Stimulated activated CD8-positive, alpha-beta memory T cell treated with anti-CD3 and anti-CD28 coated beads, Interleukin-4, amount 100 ng/mL, for 4 hours (primary cell): ENCODE results near the gene SNX19.

Experiments
- DNase-seq, 2 donors: peaks; one replicate each; pipeline ENCODE4 v3.0.0-alpha.2; 2020; ENCODE audit warnings: low read depth in 2 of 2, low spot score in 1 of 2

The SNX19 gene

DNA sequence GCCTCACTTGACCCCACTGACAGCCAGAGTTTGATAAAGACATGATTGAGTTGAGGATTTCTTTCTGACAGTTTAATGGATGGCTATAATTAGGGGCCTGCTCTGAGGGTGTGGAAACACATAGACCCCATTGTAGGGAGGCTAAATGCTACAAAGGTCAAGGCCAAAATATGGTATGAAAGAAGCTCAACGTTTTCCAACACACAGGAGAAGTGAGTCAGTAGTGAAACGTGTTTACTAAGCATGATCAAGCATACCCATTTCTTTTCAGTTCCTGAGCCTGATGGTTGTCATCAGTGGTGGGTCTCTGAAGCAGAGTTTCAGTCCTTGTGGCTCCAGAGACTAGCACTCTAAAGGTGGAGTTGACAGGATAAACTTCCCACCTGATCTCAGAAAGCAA, 69.7 kb downstream of the SNX19 start:
- DNase-seq: no peak

DNA sequence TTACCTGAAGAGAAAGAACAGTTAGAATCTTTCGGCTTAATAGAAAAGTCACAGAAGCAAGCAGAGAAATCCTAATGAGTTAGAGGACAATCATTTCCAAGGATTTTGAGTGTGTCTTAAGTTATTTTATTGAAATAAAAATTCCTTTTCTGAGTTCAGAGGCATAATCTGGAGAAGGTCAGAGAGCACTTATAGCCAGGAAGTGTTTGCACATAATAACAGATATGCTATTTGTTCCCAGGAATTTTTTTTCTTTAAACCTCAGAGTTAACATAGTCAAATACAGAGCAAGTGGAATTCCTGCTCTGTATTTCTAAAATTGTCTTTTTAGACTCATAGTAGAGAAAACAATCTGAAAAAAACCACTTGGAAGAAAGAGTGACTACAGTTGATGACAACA, 74.3 kb downstream of the SNX19 start:
- DNase-seq: no peak

DNA sequence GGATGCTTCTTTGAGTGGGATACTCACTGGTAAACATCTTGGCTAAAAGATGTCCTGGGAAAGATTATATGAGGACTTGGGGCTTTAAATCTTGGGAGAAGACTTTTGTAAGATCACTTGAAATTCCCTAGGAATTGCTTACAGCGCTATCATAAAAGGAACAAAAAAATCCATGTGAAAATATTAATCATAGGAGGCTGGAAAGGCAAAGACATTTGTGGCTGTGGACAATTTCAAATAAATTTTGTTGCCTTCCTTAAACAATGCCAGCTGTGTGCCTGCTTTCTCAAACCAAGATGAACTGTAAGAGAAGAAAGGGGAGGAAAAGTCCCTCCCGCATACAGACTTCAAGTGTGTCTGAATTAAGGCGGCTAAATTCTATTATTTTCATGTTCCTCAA, 75.6 kb downstream of the SNX19 start:
- no peak for DNase-seq

DNA sequence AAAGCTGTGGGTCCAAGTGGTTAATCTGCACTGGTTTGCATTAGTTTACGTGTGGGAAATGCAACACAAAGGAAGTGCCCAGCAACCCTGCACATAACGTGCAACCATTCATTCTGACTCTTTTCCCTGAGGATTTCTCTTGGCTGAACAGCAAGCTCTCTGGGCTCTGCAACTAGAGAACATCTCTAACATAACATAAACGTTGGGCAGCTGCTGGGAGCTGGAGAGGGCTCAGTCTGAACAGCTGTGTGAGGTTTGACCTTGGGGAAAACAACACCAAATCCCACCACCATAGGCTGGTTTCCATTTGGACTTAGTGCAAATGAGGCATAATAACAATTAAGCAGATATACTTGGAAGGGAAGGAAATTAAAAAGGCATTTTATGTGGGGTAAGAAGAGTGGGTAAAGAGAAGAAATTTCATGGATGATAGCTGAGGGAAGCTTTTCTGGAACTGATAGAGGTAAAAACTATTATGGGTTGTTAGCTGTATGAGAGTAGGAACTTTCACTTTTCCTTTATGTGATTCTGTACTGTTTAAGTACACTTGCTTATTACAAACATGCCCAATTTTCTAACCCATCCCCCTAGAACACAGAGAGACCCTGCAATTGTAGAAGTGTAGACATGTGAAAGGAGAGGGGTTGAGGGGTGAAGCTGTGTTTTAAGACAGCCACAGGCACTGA, 76.2 kb downstream of the SNX19 start:
- DNase-seq: no peak

DNA sequence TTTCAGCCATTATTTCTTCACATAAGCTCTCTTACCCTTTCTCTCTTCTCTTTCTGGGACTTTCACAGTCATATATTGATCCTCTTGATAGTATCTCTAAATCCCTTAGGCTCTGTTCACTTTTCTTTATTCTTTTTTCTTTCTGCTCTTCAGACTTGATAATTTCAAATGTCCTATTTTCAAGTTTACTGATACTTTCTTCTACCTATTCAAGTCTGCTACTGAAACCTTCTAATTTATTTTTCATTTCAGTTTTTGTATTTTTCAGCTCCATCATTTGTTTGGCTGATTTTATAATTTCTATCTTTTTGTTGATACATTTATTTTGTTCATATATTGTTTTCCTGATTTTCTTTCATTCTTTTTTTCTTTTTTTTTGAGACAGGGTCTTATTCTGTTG, 79.1 kb downstream of the SNX19 start:
- no peak for DNase-seq

DNA sequence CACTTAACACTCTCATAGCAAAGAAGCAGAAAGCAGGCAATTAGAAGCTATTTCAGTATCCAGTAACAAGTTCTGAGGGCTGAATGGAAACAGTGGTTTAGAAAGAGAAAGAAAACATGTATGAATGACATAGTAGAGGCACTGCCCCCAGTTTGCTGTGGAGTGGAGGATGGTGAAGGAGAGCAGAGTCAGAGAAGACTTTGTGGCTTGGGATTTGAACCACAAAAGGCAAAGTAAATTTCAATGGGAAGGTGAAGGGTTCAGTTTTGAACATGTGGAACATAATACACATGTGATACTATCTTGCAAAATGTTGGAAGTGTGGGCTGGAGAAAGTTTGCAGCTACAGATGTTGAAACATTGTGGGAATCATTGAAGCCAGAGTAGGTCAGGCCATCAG, 81.4 kb downstream of the SNX19 start:
- DNase-seq: no peak

DNA sequence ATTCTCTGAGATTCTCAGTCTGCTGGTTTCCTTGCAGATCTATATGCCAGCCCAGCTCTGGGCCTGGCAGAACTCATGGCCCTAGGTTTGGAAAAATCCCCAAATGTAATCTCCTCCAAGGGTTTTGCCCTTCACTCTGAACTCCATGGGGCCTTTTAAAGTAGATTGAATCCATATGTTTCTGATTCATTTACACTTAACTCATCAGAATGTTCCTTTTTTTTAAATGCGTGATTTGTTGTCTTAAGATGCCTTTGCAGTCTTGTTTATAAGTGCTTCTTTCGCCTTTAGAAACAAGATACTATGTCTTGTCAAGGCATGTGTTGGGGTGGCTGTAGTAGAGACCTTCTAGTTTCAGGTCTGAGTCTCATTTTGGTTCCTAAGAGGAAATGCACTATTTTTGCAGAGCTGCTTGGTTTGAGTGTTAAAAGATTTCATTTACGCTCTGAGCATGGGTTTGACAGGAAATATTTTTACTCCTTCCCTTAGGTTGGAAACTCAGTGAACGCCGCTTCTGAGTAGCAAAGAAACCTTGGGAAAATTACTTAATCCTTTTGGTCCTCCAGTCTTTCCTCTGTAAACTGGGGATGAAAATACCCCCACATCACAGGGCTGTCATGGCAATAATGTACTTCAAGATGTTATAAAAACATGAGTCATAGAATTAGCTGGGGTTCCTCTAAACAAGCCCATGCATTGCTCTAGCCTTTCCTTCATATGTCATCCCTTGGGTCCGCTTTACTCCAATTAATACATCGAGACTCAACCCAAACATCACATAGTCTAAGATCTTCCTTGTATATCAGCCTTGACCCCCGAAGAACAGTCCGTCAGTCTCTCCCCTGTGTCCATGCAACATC, 83.5 kb downstream of the SNX19 start:
- no peak for DNase-seq

DNA sequence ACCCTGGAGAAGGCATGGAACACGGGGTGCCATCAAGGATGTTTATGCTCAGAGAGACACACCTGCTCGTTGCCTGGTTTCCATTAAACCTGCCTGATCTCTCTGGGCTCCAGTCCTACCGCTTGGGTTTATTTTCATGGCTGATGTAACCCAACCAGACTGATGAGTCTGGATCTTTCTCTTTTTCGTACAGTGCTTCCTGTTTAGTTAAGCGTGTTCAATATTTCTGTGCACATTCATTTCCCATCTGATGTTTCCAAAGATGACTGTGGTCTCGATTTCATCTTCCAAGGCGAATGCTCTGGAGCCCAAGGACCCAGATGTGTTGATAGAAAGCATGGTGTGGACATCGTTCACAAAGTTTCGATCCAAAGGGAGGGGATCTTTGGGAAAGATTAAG, 84.3 kb downstream of the SNX19 start:
- no peak for DNase-seq

DNA sequence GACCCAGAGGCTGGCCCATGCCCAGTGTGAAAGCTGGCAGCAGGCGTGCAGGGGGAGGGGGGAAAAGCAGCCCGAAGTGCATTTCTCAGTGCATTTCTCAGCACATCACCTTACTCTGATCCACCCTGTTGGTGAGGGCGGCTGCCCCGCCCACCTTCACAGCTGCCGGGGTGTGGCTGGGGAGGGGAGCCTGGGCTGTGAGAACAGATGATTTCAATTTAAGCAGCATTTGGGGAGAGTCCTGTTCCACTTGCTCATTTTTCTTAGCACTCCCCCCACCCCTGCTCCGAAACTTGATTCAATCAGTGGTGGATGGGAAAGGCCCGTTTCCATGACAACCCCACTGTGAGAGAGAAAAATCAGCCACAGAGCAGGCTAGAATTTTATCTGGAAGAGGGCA, 84.8 kb downstream of the SNX19 start:
- DNase-seq: no peak

DNA sequence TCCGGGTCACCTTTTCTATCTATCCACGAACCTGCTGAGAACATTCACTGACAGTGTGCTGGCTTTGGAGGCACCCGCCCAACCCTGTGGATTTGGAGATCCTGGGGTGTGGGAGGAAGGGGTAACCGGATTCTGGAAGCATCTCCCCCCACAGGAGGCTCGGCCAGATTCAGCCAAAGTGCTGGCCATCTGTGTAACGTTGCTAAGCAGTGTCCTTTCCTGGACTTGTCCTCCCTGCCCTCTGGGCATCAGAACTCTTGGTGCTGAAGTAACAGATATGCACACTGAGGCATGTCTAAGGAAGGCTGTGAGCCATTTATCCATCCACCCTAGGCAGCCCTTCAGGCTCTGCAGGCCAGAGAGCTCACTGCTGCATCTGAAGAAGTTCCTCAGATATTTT, 85.7 kb downstream of the SNX19 start:
- no peak for DNase-seq

DNA sequence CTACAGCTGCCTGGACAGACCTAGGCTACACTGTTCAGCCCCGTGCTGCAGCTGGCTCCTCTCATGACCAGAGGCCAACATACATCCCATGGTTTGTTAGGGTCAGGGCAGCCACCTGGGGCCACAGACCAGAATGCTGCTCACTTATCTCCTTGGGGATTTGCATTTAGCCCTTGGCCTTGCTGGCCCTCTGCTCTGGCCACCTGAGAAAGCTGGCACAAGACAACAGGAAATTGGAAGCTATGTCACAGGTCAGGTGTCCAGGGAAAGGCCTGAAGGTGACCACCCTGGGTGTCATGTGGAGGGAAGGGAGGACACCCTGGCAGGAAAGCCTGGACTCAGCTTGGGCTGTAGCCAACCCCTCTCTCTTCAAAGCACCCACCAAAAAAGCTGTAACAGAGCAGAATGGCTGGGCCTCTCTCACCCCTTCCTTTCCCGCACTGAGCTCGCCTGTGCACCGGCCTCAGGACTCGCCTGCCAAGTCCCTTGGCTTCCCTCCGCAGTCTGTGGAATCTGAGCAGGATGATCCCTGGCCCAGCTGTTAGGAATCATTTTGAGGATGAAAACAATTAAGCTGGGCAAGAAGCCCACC, 86.3 kb downstream of the SNX19 start:
- DNase-seq: no peak

DNA sequence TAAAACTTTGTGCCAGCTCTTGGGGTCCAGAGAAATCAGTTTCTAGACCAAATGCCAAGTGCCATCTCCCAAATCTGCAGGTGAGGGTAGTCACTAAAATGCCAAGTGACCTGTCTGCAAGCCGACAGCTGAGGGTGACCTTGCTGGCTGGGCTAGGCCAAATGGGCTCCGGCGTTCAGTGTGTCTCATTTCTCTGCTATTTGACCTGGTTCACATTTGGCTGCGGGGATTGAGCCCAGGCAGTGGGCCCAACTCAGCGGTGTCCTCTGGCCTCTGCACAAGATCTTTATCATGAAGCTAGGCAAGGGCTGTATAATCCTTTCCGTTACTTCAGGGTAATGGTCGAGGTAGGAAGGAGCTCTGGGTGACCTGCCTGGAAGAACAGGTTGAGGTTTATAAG, 87.5 kb downstream of the SNX19 start:
- DNase-seq: no peak

DNA sequence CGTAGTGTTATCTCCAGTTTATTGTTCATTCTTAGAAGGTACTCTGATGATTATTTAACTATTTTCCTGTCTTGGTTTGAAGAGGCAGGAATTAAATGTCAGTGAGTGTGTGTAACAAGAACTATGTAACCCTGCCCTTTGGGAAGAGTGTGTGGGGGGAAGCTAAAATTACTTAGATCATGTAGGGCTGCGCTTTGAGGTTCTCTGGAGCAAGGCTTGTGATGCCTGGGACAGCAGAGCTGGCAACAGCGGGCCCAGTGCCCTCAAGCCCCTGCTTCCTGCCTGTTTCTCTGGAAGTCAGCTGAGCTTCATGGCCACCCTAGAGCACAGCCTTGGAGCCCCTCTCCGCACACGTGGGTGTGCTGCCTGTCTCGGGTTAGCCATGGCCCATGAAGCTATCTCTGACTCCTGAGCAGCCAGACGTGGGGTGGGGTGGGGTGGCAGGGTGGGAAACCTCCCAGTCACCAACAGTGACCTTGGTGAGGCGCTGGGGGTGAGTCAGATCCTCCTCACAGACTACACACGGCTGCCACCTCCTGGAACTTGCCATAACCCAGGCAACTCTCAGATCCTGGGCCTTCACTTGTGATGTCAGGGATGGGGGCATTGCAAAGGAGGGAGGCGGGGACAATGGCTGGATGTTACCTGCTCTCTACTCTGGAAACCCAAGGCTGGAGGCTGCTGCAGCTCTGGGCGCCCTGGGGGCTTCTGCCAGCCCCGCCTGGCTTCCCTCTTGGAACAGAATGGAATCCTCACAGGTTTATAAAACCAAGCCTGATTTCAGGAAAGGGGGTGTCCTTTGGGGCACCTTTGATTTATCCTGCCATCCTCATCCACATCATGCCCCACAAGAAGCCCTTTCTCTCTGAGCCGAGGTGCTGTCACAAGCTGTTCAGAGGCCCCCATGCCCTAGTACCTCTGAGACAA, 88.6 kb downstream of the SNX19 start:
- no peak for DNase-seq

DNA sequence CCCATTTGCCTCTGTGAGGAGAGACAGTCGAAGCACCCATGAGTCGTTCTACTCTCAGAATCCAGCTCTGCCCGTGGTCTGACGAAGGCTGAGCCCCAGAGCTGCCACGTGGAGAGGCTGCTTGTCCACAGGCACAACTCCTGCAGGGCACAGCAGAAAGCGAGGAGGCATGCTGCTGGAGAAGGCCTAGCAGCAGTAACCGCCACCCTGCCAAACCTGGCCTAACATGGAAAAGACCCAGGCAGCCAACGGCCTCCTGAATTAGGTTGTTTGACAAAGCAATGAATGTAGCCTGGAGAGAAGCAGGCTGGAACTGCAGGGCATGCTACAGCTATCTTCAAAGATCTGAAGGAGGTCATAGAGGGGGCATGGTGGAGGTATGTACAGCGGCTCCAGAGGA, 89.7 kb downstream of the SNX19 start:
- DNase-seq: no peak

DNA sequence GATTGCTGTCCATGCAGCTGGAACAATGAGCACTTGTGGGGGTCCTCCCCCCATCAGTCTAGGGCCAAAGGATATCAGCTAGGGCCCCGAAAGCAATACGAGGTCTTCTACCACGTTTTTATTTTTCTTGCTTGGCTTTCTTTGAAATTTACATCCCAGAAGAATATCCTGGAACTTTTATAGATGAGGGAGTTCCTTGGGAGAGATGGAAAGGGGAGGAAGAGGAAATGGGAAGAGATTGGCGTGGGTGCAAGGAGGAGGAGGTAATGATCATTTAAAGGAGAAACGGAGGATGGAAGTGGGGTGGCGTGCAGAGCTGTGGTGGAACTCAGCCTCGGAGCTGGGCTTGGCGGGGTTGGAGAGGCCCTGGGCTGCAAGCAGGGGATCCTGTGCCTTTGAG, 90.3 kb downstream of the SNX19 start:
- no peak for DNase-seq

DNA sequence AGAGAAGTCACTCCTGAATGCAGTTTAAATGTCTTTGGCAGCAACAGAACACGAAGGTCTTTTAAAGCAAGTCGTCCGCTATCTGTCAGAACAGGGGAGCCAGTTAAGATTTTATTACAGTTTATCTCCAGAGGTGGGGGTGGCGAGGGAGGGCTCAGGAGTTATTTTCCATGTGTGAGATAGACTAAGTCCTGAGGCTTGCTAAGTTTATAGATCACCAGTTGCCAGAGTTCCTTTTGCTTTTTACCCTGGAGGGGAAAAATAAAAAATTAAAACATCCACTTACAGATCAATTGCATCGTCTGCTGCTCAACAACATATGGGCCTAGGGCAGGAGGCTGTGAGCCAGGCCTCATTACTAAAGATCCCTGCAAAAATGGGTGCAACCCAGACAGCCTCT, 90.7 kb downstream of the SNX19 start:
- DNase-seq: no peak
